Activated B cell treated with CpG ODN at 0.5 μM for 24 hours (primary cell): Measurements from ENCODE around the gene LRRC71. TPM values are rescaled to one million over a fixed set of nuclear protein-coding genes. Genes with fewer than 3 reads are reported as not detected.

ENCODE experiments used
- ATAC-seq: fragments of 200-7000 bp; cut with Tn5 transposase; one replicate; pipeline ENCODE4 v1.10.0; 2021; ENCODE audit warnings: low read depth, mild to moderate bottlenecking, moderate library complexity
- CTCF ChIA-PET: fragments of 350-600 bp; sonication (Branson Sonifier 250); formaldehyde crosslinking; loops from one replicate; lab custom pipeline; 2021; ENCODE audit warnings: antibody characterized with exemption; lab: Charles Lee
- POLR2A ChIA-PET: fragments of 350-600 bp; sonication (Branson Sonifier 250); formaldehyde crosslinking; loops from one replicate; lab custom pipeline; 2021; ENCODE audit warnings: antibody characterized with exemption; lab: Charles Lee
- DNase-seq: peaks from one replicate; pipeline ENCODE4 v3.0.0; 2022
- H3K27ac Mint-ChIP-seq: one replicate; pipeline ENCODE4 v1.8.0; 2020; ENCODE audit warnings: mixed read lengths
- H3K27me3 Mint-ChIP-seq: one replicate; pipeline ENCODE4 v1.8.0; 2021; ENCODE audit warnings: mixed read lengths
- H3K36me3 Mint-ChIP-seq: one replicate; pipeline ENCODE4 v1.8.0; 2021; ENCODE audit warnings: low read depth, mixed read lengths
- H3K4me1 Mint-ChIP-seq: one replicate; pipeline ENCODE4 v1.8.0; 2021; ENCODE audit warnings: mixed read lengths
- H3K4me3 Mint-ChIP-seq: one replicate; pipeline ENCODE4 v1.8.0; 2020; ENCODE audit warnings: mild to moderate bottlenecking, mixed read lengths
- H3K9me3 Mint-ChIP-seq: one replicate; pipeline ENCODE4 v1.8.0; 2020; ENCODE audit warnings: mixed read lengths
- intact Hi-C: fragments of 100-400 bp; cut with micrococcal nuclease; formaldehyde crosslinking; loops from one replicate; pipeline ENCODE4 v1.15.1; 2024
- total RNA-seq: library from RNA; stranded (reverse); gene quantifications from 2 replicates; pipeline ENCODE4 v1.2.3, GENCODE V29; 2022
- TF ChIP-seq, protein P1 (sequence below): fragments of 200-600 bp; IDR thresholded peaks from one replicate; pipeline ENCODE4 v1.8.0; 2022; ENCODE audit warnings: antibody characterized with exemption, mild to moderate bottlenecking

The LRRC71 gene
- total RNA-seq, 1 donor from 2014 or later = not detected

DNA sequence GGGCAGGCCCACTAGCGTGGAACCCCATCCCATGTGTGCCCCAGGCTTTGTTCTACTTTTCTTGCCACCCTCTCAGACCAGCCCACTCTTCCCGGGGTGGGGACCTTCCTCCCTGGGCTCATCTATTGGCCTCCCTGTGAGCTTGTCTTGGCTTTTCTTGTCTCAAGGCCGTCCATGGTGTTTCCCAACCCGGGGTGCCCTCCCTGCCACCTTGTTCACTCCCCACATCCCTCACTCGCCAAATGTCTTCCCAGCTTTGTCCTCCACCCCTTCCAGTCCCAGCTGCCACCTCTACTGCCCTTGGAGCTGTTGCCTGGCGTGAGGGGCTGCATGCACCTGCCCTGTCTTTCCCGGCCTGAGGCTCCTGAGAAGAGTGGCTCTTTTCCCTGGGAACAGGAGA, 18.4 kb downstream of the LRRC71 start:
- CTCF ChIA-PET = no interaction called here
- no peaks in the 10 kb centered on the region for H3K4me1 Mint-ChIP-seq
- H3K4me3 Mint-ChIP-seq = no peak overlapping the region
- H3K9me3 Mint-ChIP-seq = no peaks in the 10 kb centered on the region
- H3K27me3 Mint-ChIP-seq = peaks cover 2% of the 10 kb centered on the region
- ATAC-seq = no peak
- TF ChIP-seq, protein P1, sequence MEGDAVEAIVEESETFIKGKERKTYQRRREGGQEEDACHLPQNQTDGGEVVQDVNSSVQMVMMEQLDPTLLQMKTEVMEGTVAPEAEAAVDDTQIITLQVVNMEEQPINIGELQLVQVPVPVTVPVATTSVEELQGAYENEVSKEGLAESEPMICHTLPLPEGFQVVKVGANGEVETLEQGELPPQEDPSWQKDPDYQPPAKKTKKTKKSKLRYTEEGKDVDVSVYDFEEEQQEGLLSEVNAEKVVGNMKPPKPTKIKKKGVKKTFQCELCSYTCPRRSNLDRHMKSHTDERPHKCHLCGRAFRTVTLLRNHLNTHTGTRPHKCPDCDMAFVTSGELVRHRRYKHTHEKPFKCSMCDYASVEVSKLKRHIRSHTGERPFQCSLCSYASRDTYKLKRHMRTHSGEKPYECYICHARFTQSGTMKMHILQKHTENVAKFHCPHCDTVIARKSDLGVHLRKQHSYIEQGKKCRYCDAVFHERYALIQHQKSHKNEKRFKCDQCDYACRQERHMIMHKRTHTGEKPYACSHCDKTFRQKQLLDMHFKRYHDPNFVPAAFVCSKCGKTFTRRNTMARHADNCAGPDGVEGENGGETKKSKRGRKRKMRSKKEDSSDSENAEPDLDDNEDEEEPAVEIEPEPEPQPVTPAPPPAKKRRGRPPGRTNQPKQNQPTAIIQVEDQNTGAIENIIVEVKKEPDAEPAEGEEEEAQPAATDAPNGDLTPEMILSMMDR = no peak
- intact Hi-C loops = no loop called here
- no peak for DNase-seq
- no peaks in the 10 kb centered on the region for H3K36me3 Mint-ChIP-seq
- POLR2A ChIA-PET = no interaction called here
- no peak overlapping the region for H3K27ac Mint-ChIP-seq

DNA sequence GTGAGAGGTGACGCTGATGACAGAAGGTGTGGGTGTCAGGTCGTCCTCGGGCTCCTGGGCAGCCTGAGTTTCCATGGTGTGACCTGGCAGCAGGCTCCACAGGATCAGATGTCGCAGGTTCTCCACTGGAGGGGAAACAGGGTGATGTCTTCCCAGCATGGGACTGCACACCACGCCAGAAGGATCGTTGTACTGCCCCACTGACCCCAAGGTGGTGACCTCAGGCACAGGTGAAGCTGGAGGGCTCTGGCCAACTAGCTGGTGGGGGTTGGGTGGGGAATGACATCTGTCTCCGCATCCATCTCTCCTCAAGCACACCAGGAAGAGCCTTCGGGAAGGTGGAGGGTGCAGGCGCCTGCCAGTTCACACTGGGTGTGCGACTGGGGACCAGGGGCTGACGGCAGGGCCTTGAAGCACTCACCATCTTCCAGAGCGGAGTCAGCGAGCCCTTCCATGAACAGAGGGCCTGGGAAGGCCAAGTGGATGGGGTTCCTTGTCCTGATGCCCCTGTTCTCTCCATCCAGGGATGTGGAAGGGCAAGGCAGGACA, 19.4 kb downstream of the LRRC71 start:
- ATAC-seq (no peak), DNase-seq (no peak)
- ChIA-PET CTCF (no interaction called here), POLR2A (no interaction called here)
- Mint-ChIP-seq H3K36me3 (peaks cover 2% of the 10 kb centered on the region), H3K4me1 (no peaks in the 10 kb centered on the region), H3K4me3 (no peak overlapping the region), H3K27me3 (peaks cover 2% of the 10 kb centered on the region), H3K9me3 (no peaks in the 10 kb centered on the region), H3K27ac (no peak overlapping the region)
- intact Hi-C loops = no loop called here
- TF ChIP-seq, protein P1 = no peak

DNA sequence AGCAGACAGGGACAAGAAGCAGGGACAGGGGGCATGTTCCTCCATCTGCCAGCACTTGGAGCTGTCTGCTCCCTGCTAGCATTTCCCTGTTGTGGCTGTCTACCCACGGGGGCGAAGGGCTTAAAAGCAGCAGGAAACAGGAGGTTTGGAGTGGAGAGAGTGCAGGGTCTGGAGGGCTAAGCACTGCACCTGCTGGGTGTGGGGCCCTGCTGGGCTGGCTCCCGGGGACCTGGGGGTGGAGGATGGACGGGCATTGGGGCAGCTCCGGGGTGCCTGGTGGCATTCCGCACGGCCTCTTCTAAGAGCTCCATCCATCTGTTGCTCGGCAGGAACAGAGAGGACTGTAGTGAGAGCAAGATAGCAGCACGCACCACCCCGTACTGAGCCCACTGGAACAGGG, 21.2 kb downstream of the LRRC71 start:
- CTCF ChIA-PET = no interaction called here
- Mint-ChIP-seq H3K4me3 (no peak overlapping the region), H3K4me1 (no peaks in the 10 kb centered on the region), H3K36me3 (peaks cover 2% of the 10 kb centered on the region), H3K9me3 (no peaks in the 10 kb centered on the region), H3K27me3 (peaks cover 2% of the 10 kb centered on the region), H3K27ac (no peak overlapping the region)
- TF ChIP-seq, protein P1 = no peak
- POLR2A ChIA-PET = no interaction called here
- intact Hi-C loops = no loop called here
- no peak for DNase-seq
- no peak for ATAC-seq

DNA sequence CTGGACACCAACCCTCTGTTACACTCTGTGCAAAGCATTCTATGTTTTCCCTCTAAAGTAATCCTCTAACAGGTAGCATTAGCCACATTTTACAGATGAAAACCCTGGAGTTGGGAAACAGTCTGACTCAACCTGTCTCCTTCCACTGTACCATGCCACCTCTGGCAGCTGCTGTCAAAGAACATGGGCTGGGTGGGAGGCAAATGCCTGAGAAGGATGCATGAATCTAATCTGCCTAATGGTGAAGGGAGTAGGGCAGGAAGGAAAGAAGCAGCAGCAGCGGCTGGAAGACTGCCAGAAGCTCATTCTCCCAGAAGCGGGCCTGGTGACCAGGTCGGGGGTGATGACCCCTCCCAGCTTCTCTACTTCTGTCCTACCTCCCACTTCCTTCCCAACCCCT, 21.7 kb downstream of the LRRC71 start:
- intact Hi-C loops = no loop called here
- Mint-ChIP-seq H3K27me3 (peaks cover 2% of the 10 kb centered on the region), H3K4me3 (no peak overlapping the region), H3K4me1 (no peaks in the 10 kb centered on the region), H3K9me3 (no peaks in the 10 kb centered on the region), H3K36me3 (peaks cover 2% of the 10 kb centered on the region), H3K27ac (no peak overlapping the region)
- no peak for DNase-seq
- CTCF ChIA-PET = no interaction called here
- no peak for ATAC-seq
- TF ChIP-seq, protein P1 = no peak
- POLR2A ChIA-PET = no interaction called here

DNA sequence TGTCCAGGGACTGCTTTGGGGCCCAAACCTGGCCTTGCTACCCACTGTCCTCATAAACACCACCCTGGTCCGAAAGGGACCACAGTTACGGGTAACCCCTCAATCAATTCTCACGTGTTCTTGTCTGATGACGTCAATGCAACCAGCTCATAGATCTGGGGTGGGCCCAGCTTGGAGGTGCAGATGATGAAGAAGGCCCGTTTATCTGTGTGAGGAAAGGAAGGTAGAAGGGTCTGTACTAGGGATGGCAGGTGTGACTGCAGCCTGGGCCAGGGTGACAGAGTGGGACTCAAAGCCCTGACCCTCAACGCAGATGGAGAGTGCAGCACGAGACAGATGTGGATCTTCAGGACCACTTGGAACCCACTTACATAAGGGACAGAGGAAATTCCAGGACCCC, 22.1 kb downstream of the LRRC71 start:
- CTCF ChIA-PET = no interaction called here
- TF ChIP-seq, protein P1 = no peak
- Mint-ChIP-seq H3K36me3 (peaks cover 2% of the 10 kb centered on the region), H3K9me3 (no peaks in the 10 kb centered on the region), H3K27ac (no peak overlapping the region), H3K4me3 (no peak overlapping the region), H3K27me3 (peaks cover 2% of the 10 kb centered on the region), H3K4me1 (no peaks in the 10 kb centered on the region)
- DNase-seq (no peak), ATAC-seq (no peak)
- intact Hi-C loops = no loop called here
- POLR2A ChIA-PET = no interaction called here
